Muscle layer of duodenum (tissue), 2 donors: ENCODE data around the gene TRIM44.
"Not testable (repeated sequence)": the region's sequence is repeated elsewhere in the genome, so short reads cannot be mapped to it uniquely, and the experiment has no call there.

Experiments
- H3K27ac ChIP-seq: one replicate; pipeline ENCODE4 v1.7.0; 2013; ENCODE audit warnings: mild to moderate bottlenecking, low read length
- H3K27me3 ChIP-seq: one replicate; pipeline ENCODE4 v1.7.0; 2013; ENCODE audit warnings: low read depth, mild to moderate bottlenecking, control low read depth, low read length
- H3K36me3 ChIP-seq, 2 donors: one replicate each; pipeline ENCODE4 v1.7.0; 2013; ENCODE audit warnings: low read length in 2 of 2, control low read depth in 1 of 2, mild to moderate bottlenecking in 1 of 2; ENCODE audit not compliant: insufficient read depth in 2 of 2, control insufficient read depth in 1 of 2
- H3K4me1 ChIP-seq, 2 donors: one replicate each; pipeline ENCODE4 v1.7.0; 2013; ENCODE audit warnings: low read length in 2 of 2, mild to moderate bottlenecking in 2 of 2, control low read depth in 1 of 2, moderate library complexity in 1 of 2; ENCODE audit not compliant: insufficient read depth in 2 of 2, control insufficient read depth in 1 of 2
- H3K4me3 ChIP-seq, 2 donors: one replicate each; pipeline ENCODE4 v1.7.0; 2013; ENCODE audit warnings: low read length in 2 of 2, low read depth in 1 of 2, mild to moderate bottlenecking in 1 of 2
- H3K9me3 ChIP-seq, 2 donors: one replicate each; pipeline ENCODE4 v1.7.0; 2013; ENCODE audit warnings: low read length in 2 of 2, control low read depth in 1 of 2, mild to moderate bottlenecking in 1 of 2; ENCODE audit not compliant: control insufficient read depth in 1 of 2
- donor health status: healthy.

Gene TRIM44

DNA sequence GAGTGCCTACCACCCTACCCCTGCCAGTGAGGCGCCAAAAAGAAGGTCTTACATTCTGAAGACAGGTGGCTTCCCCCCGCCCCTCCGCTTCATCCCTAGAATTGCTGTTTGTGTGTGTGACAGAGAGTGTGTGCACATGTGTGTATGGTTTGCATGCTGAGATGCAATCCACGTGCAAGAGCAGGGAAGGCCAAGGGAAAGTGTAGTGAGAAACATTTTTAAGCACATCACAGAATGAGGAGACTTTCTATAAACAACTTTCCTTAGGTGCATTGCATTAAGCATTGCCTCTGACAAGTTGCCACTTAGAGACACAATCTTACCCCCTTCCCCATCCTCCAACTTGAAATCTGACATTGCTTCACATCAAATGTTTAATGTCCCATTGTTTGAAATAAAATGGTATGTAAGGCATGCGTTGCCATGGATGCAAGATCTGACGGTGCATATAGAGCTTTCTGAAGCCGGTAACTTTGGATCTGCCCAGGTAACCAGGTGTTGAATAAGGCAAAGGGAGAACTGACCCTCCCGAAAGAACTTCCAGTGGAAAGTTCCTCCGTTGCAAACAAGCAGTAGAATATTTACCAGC, 22.9 kb upstream of the TRIM44 start:
- no peaks in the 10 kb centered on the region for H3K4me1 ChIP-seq
- H3K36me3 ChIP-seq = no peaks in the 10 kb centered on the region
- no peak overlapping the region for H3K27ac ChIP-seq
- no peak overlapping the region for H3K4me3 ChIP-seq
- no peaks in the 10 kb centered on the region for H3K9me3 ChIP-seq
- no peaks in the 10 kb centered on the region for H3K27me3 ChIP-seq

- H3K4me1 ChIP-seq = no peaks in the 10 kb centered on the region
- H3K27ac ChIP-seq = no peak overlapping the region
- H3K4me3 ChIP-seq = no peak overlapping the region
- no peaks in the 10 kb centered on the region for H3K36me3 ChIP-seq
- no peaks in the 10 kb centered on the region for H3K27me3 ChIP-seq
- H3K9me3 ChIP-seq = no peaks in the 10 kb centered on the region
Measured at GRCh38 chr11:35641171-35641897, 21.2 kb upstream of the TRIM44 start.

- no peaks in the 10 kb centered on the region for H3K27me3 ChIP-seq
- no peaks in the 10 kb centered on the region for H3K36me3 ChIP-seq
- no peak overlapping the region for H3K4me3 ChIP-seq
- no peaks in the 10 kb centered on the region for H3K4me1 ChIP-seq
- H3K27ac ChIP-seq = no peak overlapping the region
- H3K9me3 ChIP-seq = no peaks in the 10 kb centered on the region
Measured at GRCh38 chr11:35641964-35642363, 20.6 kb upstream of the TRIM44 start.

DNA sequence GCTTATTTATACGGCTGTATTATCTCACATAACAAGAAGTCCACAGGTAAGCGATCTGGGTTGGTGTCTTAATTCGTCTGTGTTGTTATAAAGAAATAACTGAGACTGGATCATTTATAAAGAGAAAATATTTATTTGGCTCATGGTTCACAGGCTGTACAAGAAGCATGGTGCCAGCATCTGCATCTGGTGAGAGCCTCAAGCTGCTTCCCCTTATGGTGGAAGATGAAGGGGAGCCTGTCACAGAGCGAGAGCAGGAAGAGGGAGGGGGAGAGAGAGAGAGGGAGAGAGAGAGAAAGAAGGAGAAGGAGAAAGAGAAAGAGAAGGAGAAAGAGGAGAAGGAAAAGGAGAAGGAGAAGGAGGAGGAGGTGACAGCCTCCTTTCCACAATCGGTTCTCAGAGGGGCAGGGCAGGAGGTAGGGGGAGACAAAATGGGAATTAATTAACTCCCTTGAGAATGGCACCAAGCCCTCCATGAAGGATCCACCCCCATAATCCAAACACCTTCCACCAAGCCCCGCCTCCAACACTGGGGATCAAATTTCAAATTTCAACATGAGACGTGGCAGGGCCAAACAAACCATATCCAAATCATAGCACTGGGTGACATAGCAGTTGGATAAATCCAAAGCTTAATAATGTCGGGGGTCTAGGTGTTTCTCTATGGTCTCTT, 15.0 kb upstream of the TRIM44 start:
- no peak overlapping the region for H3K4me3 ChIP-seq
- no peaks in the 10 kb centered on the region for H3K9me3 ChIP-seq
- no peaks in the 10 kb centered on the region for H3K36me3 ChIP-seq
- no peaks in the 10 kb centered on the region for H3K27me3 ChIP-seq
- no peak overlapping the region for H3K27ac ChIP-seq
- no peaks in the 10 kb centered on the region for H3K4me1 ChIP-seq

- Histone ChIP-seq H3K9me3 (no peaks in the 10 kb centered on the region), H3K27me3 (no peaks in the 10 kb centered on the region), H3K36me3 (no peaks in the 10 kb centered on the region), H3K4me1 (no peaks in the 10 kb centered on the region), H3K27ac (no peak overlapping the region), H3K4me3 (no peak overlapping the region)
Measured at GRCh38 chr11:35650006-35650405, 12.6 kb upstream of the TRIM44 start.

- H3K9me3 ChIP-seq = no peaks in the 10 kb centered on the region
- H3K4me3 ChIP-seq = no peak overlapping the region
- no peaks in the 10 kb centered on the region for H3K27me3 ChIP-seq
- H3K27ac ChIP-seq = no peak overlapping the region
- no peaks in the 10 kb centered on the region for H3K4me1 ChIP-seq
- no peaks in the 10 kb centered on the region for H3K36me3 ChIP-seq
Measured at GRCh38 chr11:35650467-35650866, 12.1 kb upstream of the TRIM44 start.

GRCh38 chr11:35651263-35651662, 11.3 kb upstream of the TRIM44 start:
- Histone ChIP-seq H3K27me3 (no peaks in the 10 kb centered on the region), H3K9me3 (no peaks in the 10 kb centered on the region), H3K27ac (no peak overlapping the region), H3K4me3 (no peak overlapping the region), H3K4me1 (no peaks in the 10 kb centered on the region), H3K36me3 (no peaks in the 10 kb centered on the region)

DNA sequence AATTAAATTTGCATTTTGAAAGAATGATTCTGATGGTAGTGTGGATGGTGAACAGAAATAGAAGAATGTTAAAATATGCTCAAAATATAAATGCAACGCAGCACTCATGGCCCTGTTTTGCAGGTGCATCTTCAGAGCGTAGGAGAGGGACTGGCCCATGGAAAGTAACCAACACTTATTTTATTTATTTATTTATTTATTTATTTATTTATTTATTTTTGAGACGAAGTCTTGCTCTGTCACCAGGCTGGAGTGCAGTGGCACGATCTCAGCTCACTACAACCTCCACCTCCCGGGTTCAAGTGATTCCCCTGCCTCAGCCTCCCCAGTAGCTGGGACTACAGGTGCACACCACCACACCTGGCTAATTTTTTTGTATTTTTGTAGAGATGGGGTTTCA, 9.8 kb upstream of the TRIM44 start:
- H3K4me3 ChIP-seq, H3K9me3 ChIP-seq, H3K27ac ChIP-seq, H3K36me3 ChIP-seq, H3K27me3 ChIP-seq, H3K4me1 ChIP-seq: not testable (repeated sequence)

- H3K27me3 ChIP-seq = no peaks in the 10 kb centered on the region
- H3K9me3 ChIP-seq = no peaks in the 10 kb centered on the region
- no peak overlapping the region for H3K27ac ChIP-seq
- no peaks in the 10 kb centered on the region for H3K4me1 ChIP-seq
- H3K4me3 ChIP-seq = no peak overlapping the region
- H3K36me3 ChIP-seq = no peaks in the 10 kb centered on the region
Measured at GRCh38 chr11:35654711-35655110, 7.9 kb upstream of the TRIM44 start.

DNA sequence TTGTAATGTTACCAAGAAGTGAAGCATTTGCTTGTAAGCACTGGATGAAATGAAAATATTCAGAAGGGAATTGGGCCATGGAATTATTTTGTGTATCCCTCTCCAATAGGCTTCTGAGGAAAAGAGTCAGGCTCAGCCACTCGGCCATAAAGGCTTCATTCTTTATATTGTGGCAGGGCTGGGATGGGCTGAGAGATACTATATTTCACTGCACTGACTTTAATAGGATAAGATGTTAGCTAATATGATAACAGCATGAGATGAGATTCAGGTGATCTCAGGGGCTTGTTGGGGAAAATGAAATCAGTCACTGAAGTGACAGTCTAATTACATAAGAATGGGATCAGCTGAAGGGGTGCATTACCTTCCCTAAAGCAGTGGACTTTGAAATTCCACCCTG, 7.3 kb upstream of the TRIM44 start:
- H3K4me1 ChIP-seq = no peaks in the 10 kb centered on the region
- no peaks in the 10 kb centered on the region for H3K27me3 ChIP-seq
- H3K36me3 ChIP-seq = no peaks in the 10 kb centered on the region
- H3K27ac ChIP-seq = no peak overlapping the region
- no peak overlapping the region for H3K4me3 ChIP-seq
- H3K9me3 ChIP-seq = no peaks in the 10 kb centered on the region

- Histone ChIP-seq H3K36me3 (no peaks in the 10 kb centered on the region), H3K27me3 (no peaks in the 10 kb centered on the region), H3K4me1 (no peaks in the 10 kb centered on the region), H3K27ac (no peak overlapping the region), H3K4me3 (no peak overlapping the region), H3K9me3 (no peaks in the 10 kb centered on the region)
Measured at GRCh38 chr11:35655856-35656255, 6.7 kb upstream of the TRIM44 start.
